ENCODE data around the gene CCDC93.

CCDC93 gene

DNA sequence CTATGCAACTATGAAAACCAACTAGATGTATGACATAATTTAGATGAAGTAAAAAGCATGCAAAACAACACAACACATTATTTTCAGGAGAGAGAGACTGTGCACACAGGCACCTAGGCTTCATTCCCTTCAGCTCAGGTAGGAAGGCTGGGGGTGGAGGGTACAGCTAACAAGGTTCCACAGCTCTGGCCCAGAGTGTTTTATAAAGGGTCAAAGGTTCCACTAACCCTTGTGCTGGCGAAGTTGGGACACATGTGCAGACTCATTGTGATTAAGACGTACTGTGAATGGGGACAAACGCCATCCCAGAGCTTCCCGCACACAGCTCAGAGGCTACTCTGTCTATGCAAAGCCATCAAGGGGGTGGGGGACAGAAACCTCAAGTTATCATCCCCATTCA, 19.1 kb downstream of the CCDC93 start:
- Histone ChIP-seq H3K36me3 (ENCODE audit: control insufficient read depth, low read length) (peaks cover 79% of the 10 kb centered on the region), H3K9me2 (replicated peaks; ENCODE audit: control insufficient read depth, low read length) (no peaks in the 10 kb centered on the region), H3K27me3 (ENCODE audit: control insufficient read depth, low read length) (no peaks in the 10 kb centered on the region), H3K4me1 (ENCODE audit: control insufficient read depth, low read length) (no peaks in the 10 kb centered on the region), H3K4me2 (ENCODE audit: low read length) (no peak overlapping the region), H4K20me1 (ENCODE audit: control insufficient read depth, insufficient read depth, low read depth, low read length) (no peaks in the 10 kb centered on the region), H3F3A (ENCODE audit: control insufficient read depth, insufficient read depth) (no peaks in the 10 kb centered on the region), H3K27ac (ENCODE audit: low read depth, low read length) (no peak overlapping the region), H3K4me3 (ENCODE audit: low read length) (no peak overlapping the region), H3K79me2 (ENCODE audit: control insufficient read depth, low read length) (no peaks in the 10 kb centered on the region), H3K9me3 (ENCODE audit: control insufficient read depth, insufficient read depth, low read length) (no peaks in the 10 kb centered on the region)
- TF ChIP-seq, protein P1, sequence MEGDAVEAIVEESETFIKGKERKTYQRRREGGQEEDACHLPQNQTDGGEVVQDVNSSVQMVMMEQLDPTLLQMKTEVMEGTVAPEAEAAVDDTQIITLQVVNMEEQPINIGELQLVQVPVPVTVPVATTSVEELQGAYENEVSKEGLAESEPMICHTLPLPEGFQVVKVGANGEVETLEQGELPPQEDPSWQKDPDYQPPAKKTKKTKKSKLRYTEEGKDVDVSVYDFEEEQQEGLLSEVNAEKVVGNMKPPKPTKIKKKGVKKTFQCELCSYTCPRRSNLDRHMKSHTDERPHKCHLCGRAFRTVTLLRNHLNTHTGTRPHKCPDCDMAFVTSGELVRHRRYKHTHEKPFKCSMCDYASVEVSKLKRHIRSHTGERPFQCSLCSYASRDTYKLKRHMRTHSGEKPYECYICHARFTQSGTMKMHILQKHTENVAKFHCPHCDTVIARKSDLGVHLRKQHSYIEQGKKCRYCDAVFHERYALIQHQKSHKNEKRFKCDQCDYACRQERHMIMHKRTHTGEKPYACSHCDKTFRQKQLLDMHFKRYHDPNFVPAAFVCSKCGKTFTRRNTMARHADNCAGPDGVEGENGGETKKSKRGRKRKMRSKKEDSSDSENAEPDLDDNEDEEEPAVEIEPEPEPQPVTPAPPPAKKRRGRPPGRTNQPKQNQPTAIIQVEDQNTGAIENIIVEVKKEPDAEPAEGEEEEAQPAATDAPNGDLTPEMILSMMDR (IDR thresholded peaks at IDR 0.05; ENCODE audit: low read depth, low read length, poor library complexity, severe bottlenecking), result no peak
- TF ChIP-seq EZH2phosphoT487 (IDR thresholded peaks at IDR 0.05; ENCODE audit: borderline replicate concordance, low read length), result no peak

DNA sequence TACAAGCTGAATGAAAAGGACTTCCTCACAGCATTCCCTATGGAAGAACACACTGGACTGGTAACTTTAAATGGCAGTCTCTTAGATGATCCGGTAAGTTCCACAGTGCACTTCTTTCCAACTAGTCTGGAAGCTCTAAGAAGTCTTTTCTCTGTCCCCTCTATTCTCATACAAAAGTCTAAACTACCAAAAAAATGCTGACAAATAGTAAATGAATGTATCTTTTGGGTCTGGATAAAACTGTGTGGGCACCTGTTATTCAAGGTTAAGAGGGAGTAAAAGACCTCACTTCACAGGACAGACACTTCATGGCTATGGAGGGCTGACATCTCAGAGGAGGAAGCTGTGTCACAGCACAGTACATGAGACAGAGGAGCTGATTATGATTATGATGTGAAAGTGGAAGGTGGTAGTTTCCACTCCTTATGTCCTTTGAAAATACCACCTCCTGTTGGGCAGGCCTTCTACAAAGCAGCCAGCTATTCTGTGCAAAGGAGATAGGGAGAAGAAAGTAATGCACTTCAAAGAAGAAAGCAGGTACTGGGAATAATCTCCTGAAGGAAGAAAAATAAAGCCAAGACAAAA, 23.9 kb downstream of the CCDC93 start:
- Histone ChIP-seq H3K4me2 (ENCODE audit: low read length) (no peak overlapping the region), H3K27me3 (ENCODE audit: control insufficient read depth, low read length) (no peaks in the 10 kb centered on the region), H4K20me1 (ENCODE audit: control insufficient read depth, insufficient read depth, low read depth, low read length) (no peaks in the 10 kb centered on the region), H3K4me3 (ENCODE audit: low read length) (no peak overlapping the region), H3K27ac (ENCODE audit: low read depth, low read length) (no peak overlapping the region), H3K79me2 (ENCODE audit: control insufficient read depth, low read length) (no peaks in the 10 kb centered on the region), H3K9me2 (replicated peaks; ENCODE audit: control insufficient read depth, low read length) (no peaks in the 10 kb centered on the region), H3F3A (ENCODE audit: control insufficient read depth, insufficient read depth) (no peaks in the 10 kb centered on the region), H3K9me3 (ENCODE audit: control insufficient read depth, insufficient read depth, low read length) (no peaks in the 10 kb centered on the region), H3K36me3 (ENCODE audit: control insufficient read depth, low read length) (peaks cover 46% of the 10 kb centered on the region), H3K4me1 (ENCODE audit: control insufficient read depth, low read length) (no peaks in the 10 kb centered on the region)
- TF ChIP-seq EZH2phosphoT487 (IDR thresholded peaks at IDR 0.05; ENCODE audit: borderline replicate concordance, low read length), result no peak
- TF ChIP-seq, protein P1 (IDR thresholded peaks at IDR 0.05; ENCODE audit: low read depth, low read length, poor library complexity, severe bottlenecking), result no peak

DNA sequence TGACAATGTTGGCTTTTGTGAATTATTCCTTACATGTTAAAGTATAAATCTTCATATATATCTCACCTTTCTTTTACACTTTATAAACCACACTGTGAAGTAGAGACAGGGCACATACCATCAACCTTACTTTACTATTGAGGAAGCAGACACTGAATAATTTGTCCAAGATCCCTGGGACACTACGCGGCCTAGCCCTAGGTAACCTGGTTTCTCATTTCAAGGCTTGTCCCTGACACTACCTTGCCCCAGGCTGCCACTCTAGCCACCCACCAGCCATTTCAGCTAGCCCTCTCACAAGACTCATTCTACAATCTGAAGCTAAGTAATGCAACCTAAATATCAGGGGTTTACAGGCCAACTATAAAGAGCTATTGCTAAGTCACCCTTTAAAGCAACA, 26.7 kb downstream of the CCDC93 start:
- no peaks in the 10 kb centered on the region for H3K9me2 ChIP-seq (replicated peaks; ENCODE audit: control insufficient read depth, low read length)
- no peaks in the 10 kb centered on the region for H4K20me1 ChIP-seq (ENCODE audit: control insufficient read depth, insufficient read depth, low read depth, low read length)
- no peaks in the 10 kb centered on the region for H3F3A ChIP-seq (ENCODE audit: control insufficient read depth, insufficient read depth)
- H3K9me3 ChIP-seq (ENCODE audit: control insufficient read depth, insufficient read depth, low read length), result no peaks in the 10 kb centered on the region
- no peaks in the 10 kb centered on the region for H3K79me2 ChIP-seq (ENCODE audit: control insufficient read depth, low read length)
- H3K27ac ChIP-seq (ENCODE audit: low read depth, low read length), result no peak overlapping the region
- H3K4me2 ChIP-seq (ENCODE audit: low read length), result no peak overlapping the region
- H3K36me3 ChIP-seq (ENCODE audit: control insufficient read depth, low read length), result peaks cover 39% of the 10 kb centered on the region
- no peak overlapping the region for H3K4me3 ChIP-seq (ENCODE audit: low read length)
- H3K27me3 ChIP-seq (ENCODE audit: control insufficient read depth, low read length), result no peaks in the 10 kb centered on the region
- no peak for TF ChIP-seq EZH2phosphoT487 (IDR thresholded peaks at IDR 0.05; ENCODE audit: borderline replicate concordance, low read length)
- TF ChIP-seq, protein P1 (IDR thresholded peaks at IDR 0.05; ENCODE audit: low read depth, low read length, poor library complexity, severe bottlenecking), result no peak
- no peaks in the 10 kb centered on the region for H3K4me1 ChIP-seq (ENCODE audit: control insufficient read depth, low read length)
